Epithelial cell of prostate (primary cell): ENCODE results near the gene SNX13.
"Not testable (repeated sequence)": the region's sequence is repeated elsewhere in the genome, so short reads cannot be mapped to it uniquely, and the experiment has no call there.

Experiments
- DNase-seq: peaks from one replicate; pipeline ENCODE4 v3.0.0-alpha.2; 2011; ENCODE audit warnings: low read depth, low spot score
- H3K27ac ChIP-seq: fragments of 450-650 bp; 2 replicates; pipeline ENCODE4 v1.5.1; 2017; ENCODE audit warnings: mild to moderate bottlenecking

The SNX13 gene

DNA sequence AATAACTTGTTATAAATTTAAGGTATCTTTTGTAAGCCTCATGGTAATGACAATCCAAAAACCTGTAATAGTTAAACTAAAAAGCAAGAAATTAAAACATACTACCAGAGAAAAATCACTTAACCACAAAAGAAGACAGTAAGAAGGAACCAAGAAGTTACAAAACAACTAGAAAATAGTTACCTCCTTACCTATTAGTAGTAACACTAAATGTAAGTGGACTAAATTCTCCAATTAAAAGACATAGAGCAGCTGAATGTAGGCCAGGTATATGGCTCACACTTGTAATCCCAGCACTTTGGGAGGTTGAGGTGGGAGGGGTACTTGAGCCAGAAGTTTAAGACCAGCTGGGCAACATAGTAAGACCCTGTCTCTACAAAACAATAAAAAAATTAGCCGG lies 84.0 kb downstream of the SNX13 start:
- DNase-seq: no peak

DNA sequence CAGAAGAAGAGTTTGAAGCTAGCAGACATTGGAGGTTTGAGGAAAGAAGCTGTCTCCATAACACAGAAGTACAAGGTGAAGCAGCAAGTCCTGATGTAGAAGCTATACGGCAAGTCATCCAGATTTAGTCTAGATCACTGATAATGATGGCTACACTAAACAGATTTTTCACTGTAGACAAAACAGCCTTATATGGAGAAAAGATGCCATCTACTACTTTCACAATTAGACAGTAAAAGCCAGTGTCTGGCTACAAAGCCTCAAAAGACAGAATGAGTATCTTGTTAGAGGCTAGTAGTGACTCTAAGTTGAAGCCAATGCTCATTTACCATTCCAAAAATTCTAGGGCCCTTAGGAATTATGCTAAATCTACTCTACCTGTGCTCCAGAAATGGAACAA lies 85.1 kb downstream of the SNX13 start:
- no peak overlapping the region for H3K27ac ChIP-seq
- DNase-seq: no peak

More for the DNA sequence above, 84.0 kb downstream of the SNX13 start:
- H3K27ac ChIP-seq: no peak overlapping the region

DNA sequence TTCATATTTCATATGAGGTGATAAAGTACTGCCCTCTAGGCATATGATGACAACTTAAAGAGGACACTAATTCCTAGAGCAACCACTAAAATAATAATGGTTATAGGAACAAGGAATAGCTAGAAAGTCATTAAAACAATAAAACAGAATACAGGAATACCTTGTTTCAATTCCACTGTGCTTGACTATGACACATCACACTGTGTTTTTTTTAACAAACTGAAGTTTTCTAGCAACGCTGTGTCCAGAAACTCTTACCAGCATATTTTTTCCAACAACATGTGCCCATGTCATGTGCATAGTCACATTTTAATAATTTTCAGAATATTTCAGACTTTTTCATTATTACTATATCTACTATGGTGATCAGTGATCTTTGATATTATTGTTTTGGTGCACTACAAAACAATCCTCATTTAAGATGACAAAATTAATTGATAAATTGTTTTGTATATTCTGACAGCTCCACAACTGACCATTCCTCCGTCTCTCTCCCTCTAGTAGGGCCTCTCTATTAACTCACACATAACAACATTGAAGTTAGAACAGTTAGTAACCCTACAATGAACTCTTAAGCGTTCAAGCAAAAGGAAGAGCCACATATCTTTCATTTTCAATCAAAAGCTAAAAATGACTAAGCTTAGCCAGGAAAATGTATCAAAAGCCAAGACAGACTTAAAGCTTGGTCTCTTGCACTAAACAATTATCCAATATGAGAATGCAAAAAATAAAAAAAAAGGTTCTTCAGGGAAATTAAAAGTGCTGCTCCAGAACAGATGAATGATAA lies 85.8 kb downstream of the SNX13 start:
- H3K27ac ChIP-seq: no peak overlapping the region
- DNase-seq: no peak

DNA sequence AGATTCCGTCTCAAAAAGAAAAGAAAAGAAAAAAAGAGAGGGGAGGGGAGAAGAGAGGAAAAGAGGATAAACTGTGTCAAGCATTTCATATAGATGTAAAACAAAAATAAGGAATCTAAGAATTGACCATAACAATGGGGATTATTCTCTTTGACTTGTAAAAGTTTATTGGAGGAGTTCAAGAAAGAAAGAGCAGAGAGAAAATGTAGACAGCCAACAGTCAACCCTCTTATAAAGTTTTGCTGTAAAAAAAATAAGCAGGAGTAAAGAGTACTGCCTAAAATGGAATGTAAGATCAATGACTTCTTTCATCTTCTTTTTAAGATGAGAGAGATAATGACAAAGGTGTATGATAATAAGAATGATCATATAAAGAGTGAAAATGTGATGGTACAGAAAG lies 87.9 kb downstream of the SNX13 start:
- DNase-seq: no peak
- no peak overlapping the region for H3K27ac ChIP-seq

- no peak for DNase-seq
Observed at GRCh38 chr7:17849504-17849903, 90.8 kb downstream of the SNX13 start.

DNA sequence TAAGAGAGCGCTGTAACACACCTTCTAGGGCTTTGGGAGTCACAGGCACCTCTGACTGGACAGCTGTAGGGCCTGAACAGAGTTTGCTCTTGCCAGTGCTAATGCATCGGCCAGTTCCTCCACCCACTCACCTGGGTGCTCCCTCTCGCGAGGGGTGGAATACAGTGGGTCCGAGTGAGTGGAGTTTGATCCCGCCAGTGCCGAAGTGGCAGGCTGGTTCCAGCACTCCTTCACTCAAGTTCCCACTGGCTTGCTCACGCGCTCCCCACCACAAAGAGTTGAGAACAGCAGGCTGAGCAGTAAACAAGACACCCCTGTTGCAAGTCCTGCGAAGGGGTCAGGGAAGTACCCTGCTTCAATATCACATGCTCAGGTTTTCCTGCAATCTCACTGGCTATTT lies 91.8 kb downstream of the SNX13 start:
- H3K27ac ChIP-seq: no peak overlapping the region
- no peak for DNase-seq

More at GRCh38 chr7:17849504-17849903, 90.8 kb downstream of the SNX13 start:
- no peak overlapping the region for H3K27ac ChIP-seq

DNA sequence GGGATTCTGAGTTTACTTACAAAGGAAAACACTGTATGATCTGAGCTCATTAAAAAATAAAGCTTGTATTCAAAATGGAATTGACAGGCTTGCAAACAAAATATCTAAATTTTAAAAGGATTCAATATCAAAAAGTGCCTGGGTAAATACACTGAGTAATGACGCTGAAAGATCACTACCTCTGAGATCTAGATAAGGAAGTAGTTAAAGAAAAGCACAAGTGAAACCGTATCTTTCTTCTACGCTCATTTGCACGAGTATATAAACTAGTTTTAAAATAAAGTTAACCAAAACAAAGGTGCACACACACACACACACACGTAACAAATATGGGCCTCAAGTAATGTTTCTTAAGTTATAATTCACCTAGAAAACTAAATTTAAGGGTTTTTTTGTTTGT lies 93.4 kb downstream of the SNX13 start:
- DNase-seq: no peak
- H3K27ac ChIP-seq: no peak overlapping the region

GRCh38 chr7:17845197-17845547 lies 95.1 kb downstream of the SNX13 start:
- H3K27ac ChIP-seq: peak overlapping the region; percentile 24
- DNase-seq: no peak

- DNase-seq: peak; percentile 0
- H3K27ac ChIP-seq: peak overlapping the region; percentile 24
Observed at GRCh38 chr7:17844514-17845196, 95.6 kb downstream of the SNX13 start.

GRCh38 chr7:17844022-17844421 lies 96.3 kb downstream of the SNX13 start:
- no peak for DNase-seq
- H3K27ac ChIP-seq: no peak overlapping the region

GRCh38 chr7:17843041-17843440 lies 97.3 kb downstream of the SNX13 start:
- no peak for DNase-seq
- H3K27ac ChIP-seq: no peak overlapping the region

- H3K27ac ChIP-seq: no peak overlapping the region
- no peak for DNase-seq
Observed at GRCh38 chr7:17832820-17833355, 107.4 kb downstream of the SNX13 start.

DNA sequence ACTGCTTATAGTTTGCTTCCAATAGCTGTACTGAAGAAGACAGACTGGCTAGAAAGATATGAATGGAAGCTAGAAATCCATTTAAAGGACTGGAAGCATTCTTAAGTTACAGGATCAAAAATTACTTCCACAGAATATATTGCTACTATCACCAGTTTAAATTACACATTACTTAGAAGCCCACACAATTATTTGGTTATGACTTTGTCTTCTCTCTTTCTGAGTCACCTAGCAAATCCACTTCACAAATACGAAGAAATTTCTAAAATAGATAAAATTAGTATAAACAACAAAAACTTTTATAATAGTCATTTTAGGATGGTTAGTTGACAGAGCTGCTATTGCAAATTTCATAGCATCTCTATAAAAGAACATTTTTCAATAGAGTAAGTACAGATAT lies 108.1 kb downstream of the SNX13 start:
- no peak for DNase-seq
- H3K27ac ChIP-seq: no peak overlapping the region

- DNase-seq: no peak
- no peak overlapping the region for H3K27ac ChIP-seq
Observed at GRCh38 chr7:17830206-17830605, 110.1 kb downstream of the SNX13 start.

- H3K27ac ChIP-seq: no peak overlapping the region
- no peak for DNase-seq
Observed at GRCh38 chr7:17829001-17829400, 111.3 kb downstream of the SNX13 start.

GRCh38 chr7:17822547-17823173 lies 117.6 kb downstream of the SNX13 start:
- no peak for DNase-seq
- no peak overlapping the region for H3K27ac ChIP-seq

- no peak for DNase-seq
- no peak overlapping the region for H3K27ac ChIP-seq
Observed at GRCh38 chr7:17816903-17817302, 123.4 kb downstream of the SNX13 start.

DNA sequence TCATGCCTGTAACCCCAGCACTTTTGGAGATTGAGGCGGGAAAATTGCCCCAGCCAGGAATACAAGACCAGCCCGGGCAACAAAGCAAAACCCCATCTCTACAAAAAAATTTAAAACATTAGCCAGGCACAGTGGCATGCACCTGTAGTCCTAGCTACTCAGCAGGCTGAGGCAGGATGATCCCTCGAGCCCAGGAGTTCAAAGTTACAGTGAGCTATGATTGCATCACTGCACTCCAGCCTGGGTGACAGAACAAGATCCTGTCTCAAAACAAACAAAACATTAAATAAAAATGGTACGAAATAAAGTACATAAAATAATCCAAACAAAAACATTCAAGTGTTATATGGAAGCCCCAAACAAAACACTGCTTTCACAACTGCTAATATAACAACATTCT lies 125.0 kb downstream of the SNX13 start:
- DNase-seq: no peak

DNA sequence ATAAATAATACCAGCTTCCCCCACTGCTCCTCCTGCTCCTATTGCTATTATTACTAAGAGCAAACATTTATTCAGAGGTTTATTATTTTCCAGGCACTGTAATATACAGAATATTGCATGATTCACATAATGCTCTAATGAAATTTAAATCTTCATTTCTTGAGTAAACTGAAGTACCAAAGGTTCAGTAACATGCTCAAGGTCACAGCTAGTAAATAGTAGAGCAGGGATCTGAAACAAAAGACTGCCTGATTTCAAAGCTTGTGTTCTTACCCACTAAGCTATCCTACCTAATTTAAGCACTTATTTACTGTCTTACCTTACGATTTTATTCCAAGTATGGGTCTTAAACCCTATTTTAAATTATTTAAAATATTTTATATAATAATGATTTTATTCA lies 126.2 kb downstream of the SNX13 start:
- no peak overlapping the region for H3K27ac ChIP-seq
- no peak for DNase-seq

More for the DNA sequence above, 125.0 kb downstream of the SNX13 start:
- no peak overlapping the region for H3K27ac ChIP-seq

- DNase-seq: not testable (repeated sequence)
Observed at GRCh38 chr7:17809215-17809614, 131.1 kb downstream of the SNX13 start.

GRCh38 chr7:17807242-17807641 lies 133.1 kb downstream of the SNX13 start:
- no peak for DNase-seq
- H3K27ac ChIP-seq: no peak overlapping the region

More at GRCh38 chr7:17809215-17809614, 131.1 kb downstream of the SNX13 start:
- H3K27ac ChIP-seq: not testable (repeated sequence)
